ENCODE data around the gene GRID2. TPM values are rescaled to one million over a fixed set of nuclear protein-coding genes. Genes with fewer than 3 reads are reported as not detected.

Gene GRID2
- total RNA-seq, 1 donor, result 0.63 TPM

GRCh38 chr4:93080316-93080715 is 776.5 kb downstream of the GRID2 start:
- no peak for DNase-seq (ENCODE audit: low read depth)
- TF ChIP-seq CTCF (IDR thresholded peaks at IDR 0.05; ENCODE audit: insufficient read depth, low read length), result no peak
- H3K4me3 ChIP-seq (ENCODE audit: low read depth, low read length), result no peak overlapping the region

GRCh38 chr4:93084599-93085305 is 781.0 kb downstream of the GRID2 start:
- no peak for TF ChIP-seq CTCF (IDR thresholded peaks at IDR 0.05; ENCODE audit: insufficient read depth, low read length)
- no peak for DNase-seq (ENCODE audit: low read depth)
- H3K4me3 ChIP-seq (ENCODE audit: low read depth, low read length), result no peak overlapping the region

- DNase-seq (ENCODE audit: low read depth), result no peak
- no peak for TF ChIP-seq CTCF (IDR thresholded peaks at IDR 0.05; ENCODE audit: insufficient read depth, low read length)
- H3K4me3 ChIP-seq (ENCODE audit: low read depth, low read length), result no peak overlapping the region
These were observed 782.6 kb downstream of the GRID2 start for GRCh38 chr4:93086356-93086755.

GRCh38 chr4:93092765-93093164 is 789.0 kb downstream of the GRID2 start:
- peak; percentile 0 for DNase-seq (ENCODE audit: low read depth)

GRCh38 chr4:93103042-93103441 is 799.3 kb downstream of the GRID2 start:
- no peak for DNase-seq (ENCODE audit: low read depth)
- no peak for TF ChIP-seq CTCF (IDR thresholded peaks at IDR 0.05; ENCODE audit: insufficient read depth, low read length)
- no peak overlapping the region for H3K4me3 ChIP-seq (ENCODE audit: low read depth, low read length)

More at GRCh38 chr4:93092765-93093164, 789.0 kb downstream of the GRID2 start:
- no peak overlapping the region for H3K4me3 ChIP-seq (ENCODE audit: low read depth, low read length)
- no peak for TF ChIP-seq CTCF (IDR thresholded peaks at IDR 0.05; ENCODE audit: insufficient read depth, low read length)

GRCh38 chr4:93116624-93117023 is 812.9 kb downstream of the GRID2 start:
- no peak for TF ChIP-seq CTCF (IDR thresholded peaks at IDR 0.05; ENCODE audit: insufficient read depth, low read length)
- no peak for DNase-seq (ENCODE audit: low read depth)
- H3K4me3 ChIP-seq (ENCODE audit: low read depth, low read length), result no peak overlapping the region

- TF ChIP-seq CTCF (IDR thresholded peaks at IDR 0.05; ENCODE audit: insufficient read depth, low read length), result no peak
- DNase-seq (ENCODE audit: low read depth), result no peak
- no peak overlapping the region for H3K4me3 ChIP-seq (ENCODE audit: low read depth, low read length)
These were observed 823.7 kb downstream of the GRID2 start for GRCh38 chr4:93127489-93127888.

Data from fibroblast of the aortic adventitia (primary cell).